NCI-H69 (cell line): Measurements from ENCODE around the gene MANSC4.
"Not testable (repeated sequence)": the region's sequence is repeated elsewhere in the genome, so short reads cannot be mapped to it uniquely, and the experiment has no call there.

Experiments
- DNase-seq: peaks from one replicate; lab custom pipeline; 2025; lab: John Stamatoyannopoulos, UW

The MANSC4 gene

DNA sequence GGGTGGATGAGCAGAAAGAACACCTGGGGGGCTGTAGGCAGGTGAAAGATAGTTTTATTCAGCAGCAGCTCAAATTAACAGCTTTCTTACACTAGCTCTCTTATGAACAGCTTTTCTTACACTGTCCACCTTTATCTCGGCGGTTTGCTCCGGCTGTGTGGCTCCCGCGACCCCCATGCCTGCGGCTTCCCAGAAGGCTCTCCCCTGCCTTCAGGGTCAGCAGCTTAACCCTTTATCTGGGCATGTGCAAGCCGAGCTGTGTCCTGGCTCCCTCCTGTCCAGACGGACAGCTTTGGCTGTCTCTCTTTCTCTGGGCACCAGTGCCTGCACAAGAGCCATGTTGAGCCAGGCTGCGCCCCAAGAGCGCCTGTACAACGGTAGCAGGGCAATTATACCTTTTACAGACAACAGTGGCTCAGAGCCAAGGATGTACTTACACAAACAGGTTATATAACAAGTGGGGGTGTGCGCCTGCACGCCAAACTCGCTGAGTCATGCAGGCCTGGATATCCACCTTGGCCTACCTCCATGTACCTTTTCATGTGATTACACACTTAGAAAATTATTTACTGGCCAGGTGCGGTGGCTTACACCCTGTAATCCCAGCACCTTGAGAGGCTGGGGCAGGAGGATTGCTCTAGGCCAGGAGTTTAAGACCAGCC lies 28.5 kb downstream of the MANSC4 start:
- peak; percentile 93 for DNase-seq

DNA sequence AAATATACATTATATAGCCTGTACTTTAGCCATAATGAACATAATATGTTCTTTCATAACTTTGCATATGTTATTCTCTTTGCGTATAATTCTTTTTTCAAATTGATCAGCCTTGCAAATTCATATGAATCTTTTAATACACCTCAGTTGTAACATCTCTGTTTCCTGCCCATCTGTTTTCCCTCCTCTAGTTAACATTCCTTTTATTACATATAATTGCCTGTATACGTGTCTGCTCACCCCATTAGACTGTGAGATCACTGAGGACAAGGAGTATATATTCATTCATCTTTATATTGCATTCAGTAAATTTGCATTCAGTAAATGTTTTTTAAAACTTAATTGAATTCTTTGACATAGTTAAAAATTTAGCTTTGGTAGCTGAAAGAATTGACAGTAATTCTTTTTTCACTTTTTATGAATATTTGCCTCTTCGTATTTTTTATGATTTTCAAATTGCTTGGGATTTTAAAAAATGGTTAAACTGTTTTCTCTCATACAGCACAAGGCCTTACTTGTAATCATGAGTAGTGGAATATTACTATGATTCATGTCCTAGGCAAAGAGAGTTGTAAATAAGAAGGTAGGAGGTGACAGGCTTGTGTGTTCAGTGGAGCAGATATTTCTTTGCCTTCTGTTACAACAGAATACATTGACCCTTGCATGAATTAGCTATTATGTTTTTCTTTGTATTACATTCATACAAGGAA lies 32.8 kb downstream of the MANSC4 start:
- DNase-seq: peak; percentile 54

- DNase-seq: peak; percentile 48
Measured at GRCh38 chr12:27745734-27746133, 34.3 kb downstream of the MANSC4 start.

- no peak for DNase-seq
Measured at GRCh38 chr12:27743601-27744000, 36.4 kb downstream of the MANSC4 start.

DNA sequence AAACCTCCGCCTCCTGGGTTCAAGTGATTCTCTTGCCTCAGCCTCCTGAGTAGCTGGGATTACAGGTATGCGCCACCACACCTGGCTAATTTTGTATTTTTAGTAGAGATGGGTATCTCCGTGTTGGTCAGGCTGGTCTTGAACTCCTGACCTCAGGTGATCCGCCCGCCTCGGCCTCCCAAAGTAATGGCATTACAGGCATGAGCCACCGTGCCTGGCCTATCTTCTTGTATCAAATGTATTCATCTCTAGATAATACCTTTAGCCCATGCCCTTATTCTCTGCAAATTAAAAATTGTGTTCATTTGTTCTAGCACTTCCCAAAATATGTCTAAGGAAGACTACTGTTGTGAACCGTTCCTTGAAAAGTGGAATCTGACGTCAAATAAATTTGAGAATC lies 45.7 kb downstream of the MANSC4 start:
- DNase-seq: not testable (repeated sequence)

- no peak for DNase-seq
Measured at GRCh38 chr12:27733791-27734190, 46.2 kb downstream of the MANSC4 start.

DNA sequence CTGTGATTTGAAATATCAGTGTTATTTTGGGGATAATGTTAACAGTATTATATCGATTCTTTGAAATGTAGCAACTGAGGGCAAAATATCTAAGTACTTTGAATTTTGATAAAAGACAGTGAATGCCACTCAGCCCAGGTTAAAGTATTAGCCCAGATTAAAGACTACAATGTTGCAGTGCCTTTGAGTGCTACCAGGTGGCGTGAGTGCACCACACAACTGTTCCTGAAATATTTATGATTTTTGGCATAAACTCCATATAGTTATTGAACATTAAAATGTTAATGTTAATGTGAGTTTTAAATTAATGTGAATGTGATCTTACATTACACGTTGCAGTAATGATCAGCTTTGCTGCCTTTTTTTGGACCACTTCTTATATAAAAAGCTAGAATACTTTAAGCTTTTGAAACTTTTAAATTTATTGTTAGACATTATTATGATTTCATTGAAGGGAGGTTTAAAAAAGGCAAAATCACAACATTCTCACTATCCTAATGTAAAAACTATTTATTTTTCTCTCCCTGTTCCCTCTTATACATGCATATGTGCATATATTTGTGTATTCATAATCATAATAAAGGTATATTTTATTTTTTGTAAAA lies 46.9 kb downstream of the MANSC4 start:
- DNase-seq: peak; percentile 24

DNA sequence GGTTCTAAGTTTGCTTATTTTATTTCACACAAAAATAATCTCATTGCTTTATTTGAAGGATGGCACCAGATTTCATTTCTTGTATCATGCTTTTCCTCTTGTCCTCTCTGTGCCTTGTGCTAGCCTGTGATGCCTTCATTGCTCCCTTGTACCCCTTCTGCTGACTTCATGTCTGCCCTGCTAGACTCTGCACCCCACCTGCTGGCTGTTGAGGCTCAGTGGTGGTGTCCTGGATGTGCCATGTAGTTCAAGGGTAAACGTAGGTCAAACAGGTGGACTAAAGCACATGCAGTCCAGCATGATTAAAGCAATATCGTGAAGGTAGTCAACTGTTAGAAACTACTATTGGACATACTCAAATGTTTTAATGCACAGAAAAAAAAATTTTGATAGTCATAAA lies 47.8 kb downstream of the MANSC4 start:
- peak; percentile 6 for DNase-seq

GRCh38 chr12:27730097-27730588 lies 49.9 kb downstream of the MANSC4 start:
- no peak for DNase-seq

DNA sequence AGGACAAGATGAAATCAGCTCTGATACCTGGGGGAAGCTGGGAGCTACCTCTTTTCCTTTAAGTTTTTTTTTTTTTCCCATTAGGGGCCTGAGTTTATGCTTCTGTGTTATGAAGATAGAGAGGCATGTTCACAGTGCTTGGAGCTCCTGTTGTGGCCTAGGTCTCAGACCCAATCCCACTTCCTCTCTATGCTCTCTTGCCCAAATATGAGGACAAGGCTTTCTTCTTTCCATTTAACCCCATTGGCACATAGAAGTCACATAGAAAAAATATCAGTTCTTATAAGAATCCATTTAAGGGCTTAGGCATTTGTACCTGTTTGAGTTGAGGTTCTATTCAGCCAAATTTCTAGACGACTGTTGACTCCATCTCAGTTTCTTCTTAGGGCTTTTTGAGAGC lies 56.8 kb downstream of the MANSC4 start:
- no peak for DNase-seq
